ENCODE measurements around the gene SAG.

SAG gene

GRCh38 chr2:233288663-233289062 lies 19.0 kb upstream of the SAG start:
- DNase-seq (ENCODE audit: low spot score) = no peak

GRCh38 chr2:233289648-233290047 lies 18.0 kb upstream of the SAG start:
- DNase-seq (ENCODE audit: low spot score) = no peak

GRCh38 chr2:233290051-233290845 lies 17.4 kb upstream of the SAG start:
- DNase-seq (ENCODE audit: low spot score) = no peak

GRCh38 chr2:233295891-233296290 lies 11.7 kb upstream of the SAG start:
- no peak for DNase-seq (ENCODE audit: low spot score)

- DNase-seq (ENCODE audit: low spot score) = no peak
Observed at GRCh38 chr2:233297076-233297475, 10.5 kb upstream of the SAG start.

- DNase-seq (ENCODE audit: low spot score) = no peak
Observed at GRCh38 chr2:233300401-233300800, 7.2 kb upstream of the SAG start.

GRCh38 chr2:233301248-233301647 lies 6.4 kb upstream of the SAG start:
- no peak for DNase-seq (ENCODE audit: low spot score)

GRCh38 chr2:233301811-233302210 lies 5.8 kb upstream of the SAG start:
- DNase-seq (ENCODE audit: low spot score) = no peak

GRCh38 chr2:233303252-233303651 lies 4.4 kb upstream of the SAG start:
- no peak for DNase-seq (ENCODE audit: low spot score)

- DNase-seq (ENCODE audit: low spot score) = no peak
Observed at GRCh38 chr2:233311241-233311926, 3.8 kb downstream of the SAG start.

GRCh38 chr2:233312874-233313273 lies 5.3 kb downstream of the SAG start:
- DNase-seq (ENCODE audit: low spot score) = no peak

- no peak for DNase-seq (ENCODE audit: low spot score)
Observed at GRCh38 chr2:233314180-233314925, 6.7 kb downstream of the SAG start.

- DNase-seq (ENCODE audit: low spot score) = no peak
Observed at GRCh38 chr2:233317196-233317943, 9.8 kb downstream of the SAG start.

- no peak for DNase-seq (ENCODE audit: low spot score)
Observed at GRCh38 chr2:233319256-233319655, 11.6 kb downstream of the SAG start.

- no peak for DNase-seq (ENCODE audit: low spot score)
Observed at GRCh38 chr2:233320470-233320869, 12.9 kb downstream of the SAG start.

GRCh38 chr2:233321166-233321565 lies 13.6 kb downstream of the SAG start:
- no peak for DNase-seq (ENCODE audit: low spot score)

- no peak for DNase-seq (ENCODE audit: low spot score)
Observed at GRCh38 chr2:233323851-233324250, 16.2 kb downstream of the SAG start.

- DNase-seq (ENCODE audit: low spot score) = no peak
Observed at GRCh38 chr2:233325256-233325655, 17.6 kb downstream of the SAG start.

GRCh38 chr2:233325814-233326213 lies 18.2 kb downstream of the SAG start:
- no peak for DNase-seq (ENCODE audit: low spot score)

GRCh38 chr2:233326500-233326899 lies 18.9 kb downstream of the SAG start:
- no peak for DNase-seq (ENCODE audit: low spot score)

GRCh38 chr2:233328922-233329321 lies 21.3 kb downstream of the SAG start:
- no peak for DNase-seq (ENCODE audit: low spot score)

GRCh38 chr2:233329489-233330135 lies 22.0 kb downstream of the SAG start:
- DNase-seq (ENCODE audit: low spot score) = no peak

Data from AG20443 (cell line).